ENCODE results near the gene GCC1. TPM values are rescaled to one million over a fixed set of nuclear protein-coding genes. Genes with fewer than 3 reads are reported as not detected.

Gene GCC1
- total RNA-seq, 1 experiment from 2014 or later: 19.1 TPM

DNA sequence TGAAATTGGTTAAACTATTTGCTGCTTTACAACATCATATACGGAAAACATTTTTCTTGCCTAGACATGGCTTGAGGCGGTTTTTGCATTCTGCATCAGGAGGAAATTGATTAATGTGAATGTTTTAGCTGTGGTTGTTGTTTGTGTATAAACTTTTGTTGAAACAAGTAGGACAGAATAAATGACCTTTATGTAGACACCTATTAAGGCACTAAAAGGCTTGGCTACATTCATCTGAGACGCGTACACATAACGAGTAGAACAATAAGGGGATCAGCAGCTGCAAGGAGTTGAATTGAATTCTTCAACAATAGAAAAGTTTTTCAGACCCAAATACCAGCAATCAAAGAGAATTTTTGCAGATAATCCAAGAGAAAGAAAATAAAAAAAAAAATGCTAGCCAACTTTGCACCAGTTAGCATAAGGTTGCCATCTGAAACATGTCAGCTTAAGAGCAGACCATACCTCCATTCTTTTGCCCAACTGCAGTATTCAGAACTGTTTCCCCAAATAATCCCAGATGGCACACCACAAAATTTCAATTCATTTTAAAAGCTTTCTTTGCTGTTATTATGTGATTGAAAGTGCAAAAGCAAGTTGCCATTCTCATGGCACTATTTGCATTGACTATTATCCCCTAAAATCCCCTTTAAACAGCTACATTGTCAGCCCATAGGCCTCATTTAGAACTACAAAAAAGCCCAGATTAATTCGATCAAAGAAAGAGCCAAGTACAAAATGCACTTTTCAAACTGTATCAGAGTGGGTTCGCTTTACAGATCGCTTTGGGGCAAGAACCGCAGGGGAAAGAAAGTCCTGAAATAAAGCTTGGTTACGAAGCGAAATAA lies 49.6 kb downstream of the GCC1 start:
- no peak for ATAC-seq
- in situ Hi-C loops (cut with HindIII; ENCODE audit: low pct_unique_long_range_greater_than_20kb, low sequenced_read_pairs): no loop called here
- no peak overlapping the region for H3K4me3 ChIP-seq (ENCODE audit: low read depth in 2 of 2, low read length in 2 of 2)
- intact Hi-C loops (cut with micrococcal nuclease; ENCODE audit: unreplicated experiment): no loop called here
- H3K9me3 ChIP-seq (ENCODE audit: control insufficient read depth, insufficient read depth, low read depth, low read length): no peaks in the 10 kb centered on the region
- BruUV-seq (replicated peaks): no TSS peak
- H3K4me1 ChIP-seq (ENCODE audit: control insufficient read depth, insufficient read depth, low read length): no peaks in the 10 kb centered on the region
- no peak for DNase-seq (ENCODE audit: low read depth, low spot score)
- POLR2A ChIA-PET: no interaction called here
- peaks cover 3% of the 10 kb centered on the region; the same call in 1 of the 2 replicates for H3K27me3 ChIP-seq (ENCODE audit: control insufficient read depth, insufficient read depth, low read length)
- CTCF ChIA-PET: no interaction called here
- no peak overlapping the region for H3K27ac ChIP-seq (ENCODE audit: low read length)
- TF ChIP-seq SIN3A (IDR thresholded peaks at IDR 0.05; ENCODE audit: borderline replicate concordance, insufficient read depth, low read depth, low read length) (no peak), TCF7L2 (IDR thresholded peaks at IDR 0.05; ENCODE audit: low read depth, low read length) (no peak), POLR2AphosphoS5 (IDR thresholded peaks at IDR 0.05; ENCODE audit: low read depth, low read length) (no peak)
- H3K36me3 ChIP-seq (ENCODE audit: control insufficient read depth, insufficient read depth, low read length): no peaks in the 10 kb centered on the region

- Histone ChIP-seq H3K36me3 (ENCODE audit: control insufficient read depth, insufficient read depth, low read length) (no peaks in the 10 kb centered on the region), H3K27me3 (ENCODE audit: control insufficient read depth, insufficient read depth, low read length) (peaks cover 3% of the 10 kb centered on the region; the same call in 1 of the 2 replicates), H3K4me1 (ENCODE audit: control insufficient read depth, insufficient read depth, low read length) (no peaks in the 10 kb centered on the region), H3K27ac (ENCODE audit: low read length) (no peak overlapping the region), H3K4me3 (ENCODE audit: low read depth in 2 of 2, low read length in 2 of 2) (no peak overlapping the region), H3K9me3 (ENCODE audit: control insufficient read depth, insufficient read depth, low read depth, low read length) (no peaks in the 10 kb centered on the region)
- ATAC-seq (no peak), DNase-seq (ENCODE audit: low read depth, low spot score) (no peak)
- BruUV-seq (replicated peaks): no TSS peak
- in situ Hi-C loops (cut with HindIII; ENCODE audit: low pct_unique_long_range_greater_than_20kb, low sequenced_read_pairs) (no loop called here), intact Hi-C loops (cut with micrococcal nuclease; ENCODE audit: unreplicated experiment) (no loop called here)
- POLR2A ChIA-PET: no interaction called here
- CTCF ChIA-PET: no interaction called here
- no peak for TF ChIP-seq CTCF (IDR thresholded peaks at IDR 0.05)
These were observed 50.8 kb downstream of the GCC1 start for GRCh38 chr7:127534636-127535035.

DNA sequence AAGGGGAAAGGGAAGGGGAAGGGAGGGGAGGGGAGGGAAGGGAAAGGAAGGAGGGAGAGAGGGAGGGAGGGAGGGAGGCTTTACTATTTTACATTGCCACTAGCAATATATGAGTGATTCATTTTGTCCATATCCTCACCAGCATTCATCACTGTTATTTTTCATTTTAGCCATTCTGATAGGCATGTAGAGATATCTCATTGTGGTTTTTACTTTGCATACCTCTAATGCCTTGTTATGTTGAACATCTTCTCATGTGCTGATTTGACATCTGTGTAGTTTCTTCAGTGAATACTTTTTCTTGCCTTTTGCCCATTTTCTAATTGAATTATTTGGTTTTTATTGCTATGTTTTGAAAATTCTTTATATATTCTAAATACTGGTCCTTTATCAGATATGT lies 52.7 kb downstream of the GCC1 start:
- H3K27ac ChIP-seq (ENCODE audit: low read length): no peak overlapping the region
- in situ Hi-C loops (cut with HindIII; ENCODE audit: low pct_unique_long_range_greater_than_20kb, low sequenced_read_pairs): no loop called here
- DNase-seq (ENCODE audit: low read depth, low spot score): no peak
- POLR2A ChIA-PET: no interaction called here
- no peaks in the 10 kb centered on the region for H3K9me3 ChIP-seq (ENCODE audit: control insufficient read depth, insufficient read depth, low read depth, low read length)
- TF ChIP-seq POLR2AphosphoS5 (IDR thresholded peaks at IDR 0.05; ENCODE audit: low read depth, low read length) (no peak), REST (IDR thresholded peaks at IDR 0.05; ENCODE audit: insufficient read depth in 1 of 2, low read depth in 2 of 2, low read length in 1 of 2) (no peak), CTCF (IDR thresholded peaks at IDR 0.05) (no peak), SIN3A (IDR thresholded peaks at IDR 0.05; ENCODE audit: borderline replicate concordance, insufficient read depth, low read depth, low read length) (no peak), TCF7L2 (IDR thresholded peaks at IDR 0.05; ENCODE audit: low read depth, low read length) (no peak)
- BruUV-seq (replicated peaks): no TSS peak
- H3K4me1 ChIP-seq (ENCODE audit: control insufficient read depth, insufficient read depth, low read length): no peaks in the 10 kb centered on the region
- no peak for ATAC-seq
- H3K4me3 ChIP-seq (ENCODE audit: low read depth in 2 of 2, low read length in 2 of 2): no peak overlapping the region
- H3K36me3 ChIP-seq (ENCODE audit: control insufficient read depth, insufficient read depth, low read length): no peaks in the 10 kb centered on the region
- no peaks in the 10 kb centered on the region for H3K27me3 ChIP-seq (ENCODE audit: control insufficient read depth, insufficient read depth, low read length)
- intact Hi-C loops (cut with micrococcal nuclease; ENCODE audit: unreplicated experiment): no loop called here
- CTCF ChIA-PET: no interaction called here

All from Panc1 (cell line).